Loucy (cell line): ENCODE measurements around the gene RNASEH2A.

Experiments used
- EZH2phosphoT487 ChIP-seq: fragments of 200-600 bp; IDR thresholded peaks from 2 replicates; pipeline ENCODE4 v1.6.1; 2018; ENCODE audit warnings: antibody characterized with exemption, mild to moderate bottlenecking, moderate library complexity, borderline replicate concordance
- TF ChIP-seq, protein P1 (sequence below): fragments of 200-600 bp; sonication (generic); conservative IDR thresholded peaks from 2 replicates; pipeline ENCODE4 v1.5.1; 2014; ENCODE audit warnings: mild to moderate bottlenecking, antibody characterized with exemption, low read length

DNA sequence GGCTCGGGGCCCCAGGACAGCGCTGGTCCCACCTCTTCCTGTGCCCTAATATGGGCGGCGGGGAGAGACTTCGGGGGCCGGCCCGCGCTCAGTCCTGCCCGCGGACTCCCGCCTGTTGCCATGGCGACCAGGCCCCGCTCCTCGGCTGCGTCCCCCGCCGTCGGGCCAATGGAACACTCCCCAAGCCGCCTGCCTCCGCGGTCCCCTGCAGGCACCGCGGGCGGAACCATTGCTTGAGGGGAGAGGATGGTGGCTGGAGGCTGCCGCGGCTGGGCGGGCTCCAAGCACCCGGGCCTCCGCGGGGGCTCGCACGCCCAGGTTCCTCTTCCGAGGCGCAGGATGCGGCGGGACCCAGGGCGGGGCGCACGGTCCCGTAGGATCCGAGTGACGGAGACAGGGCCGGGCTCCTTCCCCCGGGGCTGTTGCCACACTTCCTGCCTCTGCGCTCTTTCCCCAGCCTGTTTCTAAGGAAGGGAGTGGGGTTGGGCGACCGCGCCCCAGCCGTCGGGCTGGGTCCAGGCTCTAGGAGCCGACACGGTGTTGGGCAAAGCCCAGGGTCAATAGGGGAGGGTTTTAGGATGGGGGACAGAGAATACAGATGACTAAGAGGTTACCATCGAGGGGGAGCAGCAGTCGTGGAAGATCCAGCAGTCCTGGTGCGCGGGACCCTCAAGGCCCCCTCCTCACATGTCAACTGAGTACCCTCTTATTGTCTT, 16.3 kb upstream of the RNASEH2A start:
- TF ChIP-seq EZH2phosphoT487: no peak
- TF ChIP-seq, protein P1, sequence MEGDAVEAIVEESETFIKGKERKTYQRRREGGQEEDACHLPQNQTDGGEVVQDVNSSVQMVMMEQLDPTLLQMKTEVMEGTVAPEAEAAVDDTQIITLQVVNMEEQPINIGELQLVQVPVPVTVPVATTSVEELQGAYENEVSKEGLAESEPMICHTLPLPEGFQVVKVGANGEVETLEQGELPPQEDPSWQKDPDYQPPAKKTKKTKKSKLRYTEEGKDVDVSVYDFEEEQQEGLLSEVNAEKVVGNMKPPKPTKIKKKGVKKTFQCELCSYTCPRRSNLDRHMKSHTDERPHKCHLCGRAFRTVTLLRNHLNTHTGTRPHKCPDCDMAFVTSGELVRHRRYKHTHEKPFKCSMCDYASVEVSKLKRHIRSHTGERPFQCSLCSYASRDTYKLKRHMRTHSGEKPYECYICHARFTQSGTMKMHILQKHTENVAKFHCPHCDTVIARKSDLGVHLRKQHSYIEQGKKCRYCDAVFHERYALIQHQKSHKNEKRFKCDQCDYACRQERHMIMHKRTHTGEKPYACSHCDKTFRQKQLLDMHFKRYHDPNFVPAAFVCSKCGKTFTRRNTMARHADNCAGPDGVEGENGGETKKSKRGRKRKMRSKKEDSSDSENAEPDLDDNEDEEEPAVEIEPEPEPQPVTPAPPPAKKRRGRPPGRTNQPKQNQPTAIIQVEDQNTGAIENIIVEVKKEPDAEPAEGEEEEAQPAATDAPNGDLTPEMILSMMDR: no peak
